Esophagus muscularis mucosa (tissue), 4 donors: Measurements from ENCODE around the gene PHC3. TPM values are rescaled to one million over a fixed set of nuclear protein-coding genes. Genes with fewer than 3 reads are reported as not detected.
"Not testable (repeated sequence)": the region's sequence is repeated elsewhere in the genome, so short reads cannot be mapped to it uniquely, and the experiment has no call there.

Experiments used
- DNase-seq: peaks from one replicate; pipeline ENCODE4 v3.0.0-alpha.2; 2017; ENCODE audit errors: extremely low spot score
- H3K27ac ChIP-seq, 4 donors: fragments of 200-600 bp; sonication (generic); replicated peaks in 1 of 4; 1 replicate in 3 of 4; 2 replicates in 1 of 4; pipeline ENCODE4 v1.5.1; 2016 to 2019; ENCODE audit warnings: mild to moderate bottlenecking in 1 of 4
- H3K27me3 ChIP-seq, 4 donors: fragments of 200-600 bp; sonication (generic); one replicate each; pipeline versions ENCODE4 v1.5.1 to v1.6.0; 2016 to 2019
- H3K36me3 ChIP-seq, 4 donors: fragments of 200-600 bp; sonication (generic); one replicate each; pipeline ENCODE4 v1.5.1; 2016 to 2019
- H3K4me1 ChIP-seq, 4 donors: fragments of 200-600 bp; sonication (generic); one replicate each; pipeline ENCODE4 v1.5.1; 2016 to 2019
- H3K4me3 ChIP-seq, 4 donors: fragments of 200-600 bp; sonication (generic); 1 replicate in 2 of 4; 2 replicates in 2 of 4; pipeline ENCODE4 v1.5.1; 2016 to 2019; ENCODE audit warnings: mild to moderate bottlenecking in 4 of 4, moderate library complexity in 1 of 4
- H3K9me3 ChIP-seq, 4 donors: fragments of 200-600 bp; sonication (generic); 1 replicate in 3 of 4; 2 replicates in 1 of 4; pipeline ENCODE4 v1.5.1; 2016 to 2019
- EP300 ChIP-seq: sonication (generic); formaldehyde crosslinking; IDR thresholded peaks from one replicate; pipeline ENCODE4 v1.6.1; 2017; ENCODE audit warnings: antibody characterized with exemption
- POLR2A ChIP-seq: fragments of 450-650 bp; IDR thresholded peaks from one replicate; pipeline ENCODE4 v1.6.1; 2017; ENCODE audit warnings: antibody characterized with exemption, moderate library complexity, mild to moderate bottlenecking, low read depth
- POLR2AphosphoS5 ChIP-seq, 2 donors: sonication (generic); formaldehyde crosslinking; IDR thresholded peaks; one replicate each; pipeline ENCODE4 v1.6.1; 2017; ENCODE audit warnings: antibody characterized with exemption in 2 of 2
- WGBS: methylation state at CpG from one replicate; pipeline ENCODE4 v1.1.5; 2018; 5-methylcytosine and 5-hydroxymethylcytosine counted together
- intact Hi-C: fragments of 100-400 bp; cut with DNase I; formaldehyde crosslinking; loops from one replicate; pipeline ENCODE4 v1.15.1; 2023
- total RNA-seq, 4 donors: library from RNA; depleted of rRNA; stranded (reverse); fragments of >200 nt; gene quantifications; one replicate each; pipeline versions ENCODE4 v1.1.0 to v1.2.1, GENCODE V29; 2016
- TF ChIP-seq, protein P1 (sequence below), 3 experiments: fragments of 200-600 bp in 2 of 3; fragments of 450-650 bp in 1 of 3; sonication (generic) in 2 of 3; IDR thresholded peaks; one replicate each; pipeline ENCODE4 v1.5.1; 2017 to 2019; ENCODE audit warnings: antibody characterized with exemption in 3 of 3, mild to moderate bottlenecking in 2 of 3, moderate library complexity in 1 of 3

Gene PHC3
- total RNA-seq, 4 donors from 2014 or later = 53.7 to 83.1 (median 70.8) TPM

DNA sequence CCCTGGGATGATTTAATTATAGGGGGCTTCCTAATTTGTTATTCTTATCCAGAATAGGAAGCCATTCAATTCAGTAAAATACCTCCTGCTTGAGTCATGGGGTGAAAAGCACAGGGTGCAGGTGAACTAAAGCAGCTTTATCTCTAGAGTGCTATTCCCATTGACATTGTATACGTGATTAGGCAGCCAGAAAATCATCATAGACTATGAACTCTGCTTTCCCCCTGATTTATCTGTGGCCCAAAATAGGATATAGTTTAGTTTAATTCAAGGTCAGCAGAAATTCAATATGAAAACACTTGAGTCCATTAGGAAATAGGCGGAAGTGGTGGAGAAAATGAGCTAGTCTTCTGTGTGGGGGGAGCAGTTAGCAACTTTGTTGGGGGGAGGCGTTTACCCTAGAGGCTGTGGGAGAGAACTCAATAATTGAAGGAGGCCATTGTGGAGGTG is 22.5 kb upstream of the PHC3 start:
- DNase-seq = no peak
- TF ChIP-seq EP300 = no peak
- no peak for TF ChIP-seq POLR2AphosphoS5 (IDR thresholded peaks at IDR 0.05)
- no peak for TF ChIP-seq POLR2A
- TF ChIP-seq, protein P1, sequence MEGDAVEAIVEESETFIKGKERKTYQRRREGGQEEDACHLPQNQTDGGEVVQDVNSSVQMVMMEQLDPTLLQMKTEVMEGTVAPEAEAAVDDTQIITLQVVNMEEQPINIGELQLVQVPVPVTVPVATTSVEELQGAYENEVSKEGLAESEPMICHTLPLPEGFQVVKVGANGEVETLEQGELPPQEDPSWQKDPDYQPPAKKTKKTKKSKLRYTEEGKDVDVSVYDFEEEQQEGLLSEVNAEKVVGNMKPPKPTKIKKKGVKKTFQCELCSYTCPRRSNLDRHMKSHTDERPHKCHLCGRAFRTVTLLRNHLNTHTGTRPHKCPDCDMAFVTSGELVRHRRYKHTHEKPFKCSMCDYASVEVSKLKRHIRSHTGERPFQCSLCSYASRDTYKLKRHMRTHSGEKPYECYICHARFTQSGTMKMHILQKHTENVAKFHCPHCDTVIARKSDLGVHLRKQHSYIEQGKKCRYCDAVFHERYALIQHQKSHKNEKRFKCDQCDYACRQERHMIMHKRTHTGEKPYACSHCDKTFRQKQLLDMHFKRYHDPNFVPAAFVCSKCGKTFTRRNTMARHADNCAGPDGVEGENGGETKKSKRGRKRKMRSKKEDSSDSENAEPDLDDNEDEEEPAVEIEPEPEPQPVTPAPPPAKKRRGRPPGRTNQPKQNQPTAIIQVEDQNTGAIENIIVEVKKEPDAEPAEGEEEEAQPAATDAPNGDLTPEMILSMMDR (IDR thresholded peaks at IDR 0.05) = no peak
- Histone ChIP-seq H3K36me3 (no peaks in the 10 kb centered on the region), H3K9me3 (no peaks in the 10 kb centered on the region), H3K27ac (no peak overlapping the region), H3K4me1 (no peaks in the 10 kb centered on the region), H3K4me3 (no peak overlapping the region), H3K27me3 (no peaks in the 10 kb centered on the region)
- WGBS = 70% methylated on average over 3 of the region's 3 CpGs
- intact Hi-C loops = no loop called here

DNA sequence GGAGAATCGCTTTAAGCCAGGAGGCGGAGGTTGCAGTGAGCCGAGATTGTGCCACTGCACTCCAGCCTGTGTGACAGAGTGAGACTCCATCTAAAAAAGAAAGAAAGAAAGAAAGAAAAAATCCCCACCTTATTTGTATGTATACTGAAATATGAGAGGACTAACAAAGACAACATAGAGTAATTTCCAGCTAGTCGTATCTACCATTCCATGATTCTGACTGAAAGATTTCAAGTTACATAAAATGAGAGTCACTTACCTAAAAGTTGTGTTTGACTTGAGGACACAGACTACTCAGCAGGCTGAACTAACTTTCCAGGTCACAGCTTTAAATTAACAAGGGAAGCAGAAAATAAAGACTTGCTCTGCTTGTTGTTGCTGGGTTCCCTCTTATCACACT is 21.9 kb upstream of the PHC3 start:
- Histone ChIP-seq H3K4me3 (no peak overlapping the region), H3K4me1 (no peaks in the 10 kb centered on the region), H3K27ac (no peak overlapping the region), H3K9me3 (no peaks in the 10 kb centered on the region), H3K36me3 (no peaks in the 10 kb centered on the region), H3K27me3 (no peaks in the 10 kb centered on the region)
- intact Hi-C loops = no loop called here
- TF ChIP-seq POLR2A = no peak
- no peak for TF ChIP-seq EP300
- TF ChIP-seq, protein P1 (IDR thresholded peaks at IDR 0.05) = no peak
- no peak for TF ChIP-seq POLR2AphosphoS5 (IDR thresholded peaks at IDR 0.05)
- no peak for DNase-seq
- WGBS = 79% methylated on average over 4 of the region's 4 CpGs

DNA sequence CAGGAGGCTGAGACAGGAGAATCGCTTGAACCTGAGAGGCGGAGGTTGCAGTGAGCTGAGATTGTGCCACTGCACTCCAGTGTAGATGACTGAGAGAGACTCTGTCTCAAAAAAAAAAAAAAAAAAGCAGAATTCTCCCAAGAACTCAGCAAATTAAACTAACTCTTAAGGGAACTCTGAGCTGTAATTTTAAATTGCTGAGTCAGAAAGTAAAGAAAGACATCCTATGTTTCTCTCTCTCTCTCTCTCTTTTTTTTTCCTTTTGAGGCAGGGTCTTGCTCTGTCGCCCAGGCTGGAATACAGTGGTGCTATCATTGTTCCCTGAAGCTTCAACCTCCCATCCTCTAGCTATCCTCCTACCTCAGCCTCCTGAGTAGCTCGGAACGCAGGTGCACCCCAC is 20.0 kb upstream of the PHC3 start:
- Histone ChIP-seq H3K27ac (no peak overlapping the region), H3K9me3 (no peaks in the 10 kb centered on the region), H3K4me3 (no peak overlapping the region), H3K4me1 (no peaks in the 10 kb centered on the region), H3K36me3 (no peaks in the 10 kb centered on the region), H3K27me3 (no peaks in the 10 kb centered on the region)
- TF ChIP-seq POLR2AphosphoS5 (IDR thresholded peaks at IDR 0.05) (no peak), EP300 (no peak), POLR2A (no peak)
- TF ChIP-seq, protein P1 (IDR thresholded peaks at IDR 0.05) = no peak
- DNase-seq = no peak
- 95% methylated on average over 5 of the region's 5 CpGs for WGBS
- intact Hi-C loops = no loop called here

DNA sequence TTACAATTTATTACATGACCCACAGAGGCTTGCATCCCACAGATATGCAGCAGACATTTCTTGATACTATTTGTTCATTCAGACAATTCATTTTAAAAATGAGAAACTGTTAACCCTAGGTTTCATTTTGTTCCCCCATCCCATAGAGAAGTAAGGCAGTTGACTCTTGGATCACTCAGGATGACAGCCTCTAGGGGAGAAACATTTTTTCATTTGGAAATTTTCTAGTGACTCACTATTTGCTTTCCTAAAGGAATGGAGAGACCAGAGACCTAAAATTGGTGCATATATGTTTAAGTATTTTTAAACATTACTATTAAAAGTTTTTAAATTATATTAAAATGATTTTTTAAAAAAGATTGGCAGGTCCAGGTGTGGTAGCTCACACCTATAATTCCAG is 19.5 kb upstream of the PHC3 start:
- TF ChIP-seq POLR2A (no peak), POLR2AphosphoS5 (IDR thresholded peaks at IDR 0.05) (no peak)
- TF ChIP-seq, protein P1 (IDR thresholded peaks at IDR 0.05) = no peak
- H3K27ac ChIP-seq = no peak overlapping the region
- H3K4me1 ChIP-seq = no peaks in the 10 kb centered on the region
- no peak overlapping the region for H3K4me3 ChIP-seq
- no peaks in the 10 kb centered on the region for H3K36me3 ChIP-seq
- H3K27me3 ChIP-seq = no peaks in the 10 kb centered on the region
- H3K9me3 ChIP-seq = no peaks in the 10 kb centered on the region
- DNase-seq = no peak
- intact Hi-C loops = no loop called here

DNA sequence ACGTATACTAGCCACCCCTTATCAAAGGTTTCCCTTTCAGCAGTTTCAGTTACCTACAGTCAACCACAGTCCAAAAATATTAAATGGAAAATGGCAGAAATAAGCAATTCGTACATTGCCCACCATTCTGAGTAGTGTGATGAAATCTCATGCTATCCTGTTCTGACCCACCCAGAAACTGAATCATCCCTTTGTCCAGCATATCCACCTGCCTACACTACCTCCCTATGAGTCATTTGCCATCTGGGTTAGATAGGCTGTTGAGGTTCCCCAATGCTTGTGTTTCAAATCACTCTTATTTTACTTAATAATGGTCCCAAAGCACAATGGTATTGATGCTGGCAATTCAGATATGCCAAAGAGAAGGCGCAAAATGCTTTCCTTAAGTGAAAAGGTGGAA is 15.3 kb upstream of the PHC3 start:
- intact Hi-C loops = no loop called here
- Histone ChIP-seq H3K36me3 (no peaks in the 10 kb centered on the region), H3K9me3 (no peaks in the 10 kb centered on the region), H3K27me3 (no peaks in the 10 kb centered on the region), H3K27ac (no peak overlapping the region), H3K4me3 (no peak overlapping the region), H3K4me1 (no peaks in the 10 kb centered on the region)
- TF ChIP-seq, protein P1 (IDR thresholded peaks at IDR 0.05) = no peak
- TF ChIP-seq POLR2A (no peak), POLR2AphosphoS5 (IDR thresholded peaks at IDR 0.05) (no peak), EP300 (no peak)
- 90% methylated on average over 3 of the region's 3 CpGs for WGBS
- no peak for DNase-seq

DNA sequence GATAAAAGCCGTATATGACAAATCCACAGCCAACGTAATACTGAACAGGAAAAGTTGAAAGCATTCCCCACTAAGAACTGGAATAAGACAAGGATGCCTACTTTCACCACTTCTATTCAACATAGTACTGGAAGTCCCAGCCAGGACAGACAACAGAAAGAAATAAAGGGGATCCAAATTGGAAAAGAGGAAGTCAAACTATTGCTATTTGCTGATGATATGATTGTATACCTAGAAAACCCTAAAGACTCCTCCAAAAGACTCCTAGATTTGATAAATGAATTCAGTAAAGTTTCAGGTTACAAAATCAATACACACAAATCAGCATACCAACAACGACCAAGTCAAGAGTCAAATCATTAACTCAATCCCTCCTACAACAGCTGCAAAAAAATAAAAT is 14.2 kb upstream of the PHC3 start:
- 85% methylated on average over 3 of the region's 3 CpGs for WGBS
- H3K36me3 ChIP-seq, DNase-seq, H3K27ac ChIP-seq, intact Hi-C loops, H3K9me3 ChIP-seq, H3K27me3 ChIP-seq, H3K4me3 ChIP-seq, H3K4me1 ChIP-seq: not testable (repeated sequence)
